Measurements from ENCODE around the gene CPTP. TPM values are rescaled to one million over a fixed set of nuclear protein-coding genes. Genes with fewer than 3 reads are reported as not detected.

Gene CPTP
- total and polyA plus RNA-seq, 2 of the 13 experiments (the other 11 are each of a cell fraction or from before 2014, with no cell fraction given): 5.5 to 9.3 TPM

DNA sequence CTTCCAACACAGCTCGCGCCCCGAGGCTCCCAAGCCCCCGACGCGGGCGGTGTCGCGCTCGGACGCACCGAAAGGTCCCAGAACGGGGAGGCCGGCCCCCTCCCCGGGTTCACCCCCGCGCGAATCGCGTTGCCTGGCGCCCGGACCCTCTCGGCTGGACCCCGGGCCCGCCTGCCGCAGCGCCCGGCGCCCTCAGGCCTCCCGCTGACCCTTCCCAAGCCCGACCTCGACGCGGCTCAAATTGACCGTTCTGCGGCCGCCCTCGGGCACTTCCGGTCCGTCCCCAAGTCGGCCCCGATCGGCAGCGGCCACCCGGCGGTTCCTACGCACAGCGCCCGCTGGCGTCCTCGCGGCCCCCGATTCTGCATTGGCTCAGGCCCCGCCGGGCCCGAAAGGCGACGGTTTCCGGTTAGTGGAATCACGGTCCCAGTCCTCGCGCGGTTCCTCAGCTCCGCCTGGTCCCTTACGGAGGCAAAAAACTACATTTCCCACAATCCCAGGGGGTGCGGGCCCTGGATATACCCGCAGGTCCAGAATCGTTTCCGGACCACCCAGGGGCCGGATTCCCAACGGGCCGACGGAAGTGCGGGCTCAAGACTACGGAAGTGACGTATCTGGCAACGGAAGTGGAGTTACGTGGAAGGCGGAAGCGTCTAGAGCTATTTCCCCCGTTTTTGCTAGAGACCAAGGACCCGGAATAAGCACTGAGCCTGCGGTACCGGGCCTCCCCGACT, 50.5 kb downstream of the CPTP start, which contains the start of gene AURKAIP1 (continued):
- TF ChIP-seq TP53 (CRISPR knock-in tag; conservative IDR thresholded peaks at IDR 0.05) (peak; percentile 96; the same call in 1 of the 2 replicates), SP1 (IDR thresholded peaks at IDR 0.05) (no peak), SP1 (CRISPR knock-in tag; IDR thresholded peaks at IDR 0.05) (peak; percentile 93), CBX5 (CRISPR knock-in tag; IDR thresholded peaks at IDR 0.05; ENCODE audit: borderline replicate concordance) (peak; percentile 96), ZKSCAN1 (IDR thresholded peaks at IDR 0.05; ENCODE audit: low read length) (peak; percentile 55; the same call in 1 of the 2 replicates), ZNF777 (CRISPR knock-in tag; IDR thresholded peaks at IDR 0.05) (peak; percentile 75), DNMT1 (CRISPR knock-in tag; IDR thresholded peaks at IDR 0.05) (peak; percentile 98; the same call in 1 of the 2 replicates), MLXIP (CRISPR knock-in tag; IDR thresholded peaks at IDR 0.05; ENCODE audit: borderline replicate concordance) (no peak), U2AF2 (IDR thresholded peaks at IDR 0.05; ENCODE audit: low read depth, low read length) (no peak), HIC2 (CRISPR knock-in tag; IDR thresholded peaks at IDR 0.05; ENCODE audit: low read depth) (no peak), ZSCAN12 (CRISPR knock-in tag; IDR thresholded peaks at IDR 0.05) (peak; percentile 19; the same call in 1 of the 2 replicates), ZNF317 (CRISPR knock-in tag; IDR thresholded peaks at IDR 0.05) (peak; percentile 77), POGZ (CRISPR knock-in tag; IDR thresholded peaks at IDR 0.05) (peak; percentile 92), FOSL2 (CRISPR knock-in tag; IDR thresholded peaks at IDR 0.05) (peak; percentile 78), HNRNPH1 (optimal IDR thresholded peaks at IDR 0.05; ENCODE audit: low read depth, low read length) (no peak), BORCS8-MEF2B (CRISPR knock-in tag; IDR thresholded peaks at IDR 0.05) (peak; percentile 93), NCOA1 (CRISPR knock-in tag; IDR thresholded peaks at IDR 0.05) (peak; percentile 89; the same call in 1 of the 2 replicates), TEAD3 (CRISPR knock-in tag; optimal IDR thresholded peaks at IDR 0.05; ENCODE audit: borderline replicate concordance) (peak; percentile 82)
- TF ChIP-seq, protein P1, sequence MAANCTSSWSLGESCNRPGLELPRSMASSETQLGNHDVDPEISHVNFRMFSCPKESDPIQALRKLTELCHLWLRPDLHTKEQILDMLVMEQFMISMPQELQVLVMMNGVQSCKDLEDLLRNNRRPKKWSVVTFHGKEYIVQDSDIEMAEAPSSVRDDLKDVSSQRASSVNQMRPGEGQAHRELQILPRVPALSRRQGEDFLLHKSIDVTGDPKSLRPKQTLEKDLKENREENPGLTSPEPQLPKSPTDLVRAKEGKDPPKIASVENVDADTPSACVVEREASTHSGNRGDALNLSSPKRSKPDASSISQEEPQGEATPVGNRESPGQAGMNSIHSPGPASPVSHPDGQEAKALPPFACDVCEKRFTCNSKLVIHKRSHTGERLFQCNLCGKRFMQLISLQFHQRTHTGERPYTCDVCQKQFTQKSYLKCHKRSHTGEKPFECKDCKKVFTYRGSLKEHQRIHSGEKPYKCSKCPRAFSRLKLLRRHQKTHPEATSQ (CRISPR knock-in tag; IDR thresholded peaks at IDR 0.05; ENCODE audit: borderline replicate concordance): peak; percentile 44; the same call in 1 of the 2 replicates
- TF ChIP-seq, protein P2, sequence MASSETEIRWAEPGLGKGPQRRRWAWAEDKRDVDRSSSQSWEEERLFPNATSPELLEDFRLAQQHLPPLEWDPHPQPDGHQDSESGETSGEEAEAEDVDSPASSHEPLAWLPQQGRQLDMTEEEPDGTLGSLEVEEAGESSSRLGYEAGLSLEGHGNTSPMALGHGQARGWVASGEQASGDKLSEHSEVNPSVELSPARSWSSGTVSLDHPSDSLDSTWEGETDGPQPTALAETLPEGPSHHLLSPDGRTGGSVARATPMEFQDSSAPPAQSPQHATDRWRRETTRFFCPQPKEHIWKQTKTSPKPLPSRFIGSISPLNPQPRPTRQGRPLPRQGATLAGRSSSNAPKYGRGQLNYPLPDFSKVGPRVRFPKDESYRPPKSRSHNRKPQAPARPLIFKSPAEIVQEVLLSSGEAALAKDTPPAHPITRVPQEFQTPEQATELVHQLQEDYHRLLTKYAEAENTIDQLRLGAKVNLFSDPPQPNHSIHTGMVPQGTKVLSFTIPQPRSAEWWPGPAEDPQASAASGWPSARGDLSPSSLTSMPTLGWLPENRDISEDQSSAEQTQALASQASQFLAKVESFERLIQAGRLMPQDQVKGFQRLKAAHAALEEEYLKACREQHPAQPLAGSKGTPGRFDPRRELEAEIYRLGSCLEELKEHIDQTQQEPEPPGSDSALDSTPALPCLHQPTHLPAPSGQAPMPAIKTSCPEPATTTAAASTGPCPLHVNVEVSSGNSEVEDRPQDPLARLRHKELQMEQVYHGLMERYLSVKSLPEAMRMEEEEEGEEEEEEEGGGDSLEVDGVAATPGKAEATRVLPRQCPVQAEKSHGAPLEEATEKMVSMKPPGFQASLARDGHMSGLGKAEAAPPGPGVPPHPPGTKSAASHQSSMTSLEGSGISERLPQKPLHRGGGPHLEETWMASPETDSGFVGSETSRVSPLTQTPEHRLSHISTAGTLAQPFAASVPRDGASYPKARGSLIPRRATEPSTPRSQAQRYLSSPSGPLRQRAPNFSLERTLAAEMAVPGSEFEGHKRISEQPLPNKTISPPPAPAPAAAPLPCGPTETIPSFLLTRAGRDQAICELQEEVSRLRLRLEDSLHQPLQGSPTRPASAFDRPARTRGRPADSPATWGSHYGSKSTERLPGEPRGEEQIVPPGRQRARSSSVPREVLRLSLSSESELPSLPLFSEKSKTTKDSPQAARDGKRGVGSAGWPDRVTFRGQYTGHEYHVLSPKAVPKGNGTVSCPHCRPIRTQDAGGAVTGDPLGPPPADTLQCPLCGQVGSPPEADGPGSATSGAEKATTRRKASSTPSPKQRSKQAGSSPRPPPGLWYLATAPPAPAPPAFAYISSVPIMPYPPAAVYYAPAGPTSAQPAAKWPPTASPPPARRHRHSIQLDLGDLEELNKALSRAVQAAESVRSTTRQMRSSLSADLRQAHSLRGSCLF (CRISPR knock-in tag; IDR thresholded peaks at IDR 0.05; ENCODE audit: borderline replicate concordance): no peak
